HEK293 (cell line): ENCODE results near the gene CASP8AP2.
A peak's percentile ranks its signal among the peaks of the same experiment; 100 is the strongest.

Experiments
- GLI4 ChIP-seq: fragments of 450-650 bp; formaldehyde crosslinking; IDR thresholded peaks from 2 replicates; pipeline ENCODE4 v1.5.1; 2016; ENCODE audit warnings: missing biosample characterization, missing genetic modification characterization
- GLIS2 ChIP-seq: fragments of 450-650 bp; formaldehyde crosslinking; IDR thresholded peaks from 2 replicates; pipeline ENCODE4 v1.5.1; 2016; ENCODE audit warnings: missing biosample characterization, missing genetic modification characterization
- KLF1 ChIP-seq: fragments of 450-650 bp; formaldehyde crosslinking; IDR thresholded peaks from 2 replicates; pipeline ENCODE4 v1.5.1; 2016; ENCODE audit warnings: missing biosample characterization, missing genetic modification characterization
- KLF7 ChIP-seq: fragments of 450-650 bp; formaldehyde crosslinking; IDR thresholded peaks from 2 replicates; pipeline ENCODE4 v1.5.1; 2016; ENCODE audit warnings: missing biosample characterization, missing genetic modification characterization, borderline replicate concordance
- MZF1 ChIP-seq: fragments of 450-650 bp; formaldehyde crosslinking; IDR thresholded peaks from 2 replicates; pipeline ENCODE4 v1.5.1; 2017; ENCODE audit warnings: missing biosample characterization, missing genetic modification characterization, borderline replicate concordance
- WT1 ChIP-seq: fragments of 450-650 bp; formaldehyde crosslinking; IDR thresholded peaks from 2 replicates; pipeline ENCODE4 v1.5.1; 2016; ENCODE audit warnings: missing biosample characterization, missing genetic modification characterization
- ZBTB20 ChIP-seq: fragments of 450-650 bp; formaldehyde crosslinking; IDR thresholded peaks from 2 replicates; pipeline ENCODE4 v1.5.1; 2016; ENCODE audit warnings: missing biosample characterization, missing genetic modification characterization
- ZEB2 ChIP-seq: fragments of 450-650 bp; formaldehyde crosslinking; IDR thresholded peaks from 2 replicates; pipeline ENCODE4 v1.5.1; 2016; ENCODE audit warnings: missing biosample characterization, missing genetic modification characterization
- ZFP3 ChIP-seq: fragments of 450-650 bp; formaldehyde crosslinking; IDR thresholded peaks from 2 replicates; pipeline ENCODE4 v1.5.1; 2016; ENCODE audit warnings: low read depth, missing biosample characterization, missing genetic modification characterization
- ZIC2 ChIP-seq: fragments of 450-650 bp; formaldehyde crosslinking; IDR thresholded peaks from 2 replicates; pipeline ENCODE4 v1.5.1; 2016; ENCODE audit warnings: missing biosample characterization, missing genetic modification characterization
- ZNF10 ChIP-seq: fragments of 450-650 bp; formaldehyde crosslinking; IDR thresholded peaks from 2 replicates; pipeline ENCODE4 v1.5.1; 2017; ENCODE audit warnings: missing biosample characterization, missing genetic modification characterization
- ZNF133 ChIP-seq: fragments of 450-650 bp; formaldehyde crosslinking; IDR thresholded peaks from 2 replicates; pipeline ENCODE4 v1.5.1; 2016; ENCODE audit warnings: missing biosample characterization, missing genetic modification characterization
- ZNF211 ChIP-seq: fragments of 450-650 bp; formaldehyde crosslinking; IDR thresholded peaks from 2 replicates; pipeline ENCODE4 v1.5.1; 2016; ENCODE audit warnings: low read depth, missing biosample characterization, missing genetic modification characterization
- ZNF214 ChIP-seq: fragments of 450-650 bp; formaldehyde crosslinking; IDR thresholded peaks from 2 replicates; pipeline ENCODE4 v1.5.1; 2017; ENCODE audit warnings: missing biosample characterization, mild to moderate bottlenecking, missing genetic modification characterization, borderline replicate concordance
- ZNF394 ChIP-seq: fragments of 450-650 bp; formaldehyde crosslinking; IDR thresholded peaks from 2 replicates; pipeline ENCODE4 v1.5.1; 2016; ENCODE audit warnings: missing biosample characterization, missing genetic modification characterization, mild to moderate bottlenecking, moderate library complexity, borderline replicate concordance
- ZNF473 ChIP-seq: fragments of 450-650 bp; formaldehyde crosslinking; IDR thresholded peaks from 2 replicates; pipeline ENCODE4 v1.5.1; 2017; ENCODE audit warnings: missing biosample characterization, missing genetic modification characterization
- ZNF521 ChIP-seq: fragments of 450-650 bp; formaldehyde crosslinking; IDR thresholded peaks from 2 replicates; pipeline ENCODE4 v1.5.1; 2017; ENCODE audit warnings: missing biosample characterization, mild to moderate bottlenecking, missing genetic modification characterization
- ZNF624 ChIP-seq: fragments of 450-650 bp; formaldehyde crosslinking; IDR thresholded peaks from 2 replicates; pipeline ENCODE4 v1.5.1; 2017; ENCODE audit warnings: missing biosample characterization, missing genetic modification characterization
- ZNF658 ChIP-seq: fragments of 450-650 bp; formaldehyde crosslinking; IDR thresholded peaks from 2 replicates; pipeline ENCODE4; 2016; ENCODE audit warnings: missing biosample characterization, missing genetic modification characterization
- ZNF76 ChIP-seq: fragments of 450-650 bp; formaldehyde crosslinking; IDR thresholded peaks from 2 replicates; pipeline ENCODE4; 2016; ENCODE audit warnings: low read depth, missing biosample characterization, missing genetic modification characterization, borderline replicate concordance
- TF ChIP-seq, protein P1 (sequence below): fragments of 450-650 bp; formaldehyde crosslinking; IDR thresholded peaks from 2 replicates; pipeline ENCODE4 v1.5.1; 2016; ENCODE audit warnings: missing biosample characterization, missing genetic modification characterization
- TF ChIP-seq, protein P2 (sequence below): fragments of 450-650 bp; formaldehyde crosslinking; IDR thresholded peaks from 2 replicates; pipeline ENCODE4 v1.5.1; 2016; ENCODE audit warnings: missing biosample characterization, missing genetic modification characterization
- TF ChIP-seq, protein P3 (sequence below): fragments of 450-650 bp; formaldehyde crosslinking; IDR thresholded peaks from 2 replicates; pipeline ENCODE4 v1.5.1; 2016; ENCODE audit warnings: missing biosample characterization, missing genetic modification characterization, borderline replicate concordance
- TF ChIP-seq, protein P4 (sequence below): fragments of 450-650 bp; formaldehyde crosslinking; IDR thresholded peaks from 2 replicates; pipeline ENCODE4 v1.5.1; 2016; ENCODE audit warnings: missing biosample characterization, missing genetic modification characterization, low read depth
- TF ChIP-seq, protein P5 (sequence below): fragments of 450-650 bp; formaldehyde crosslinking; IDR thresholded peaks from 2 replicates; pipeline ENCODE4; 2016; ENCODE audit warnings: missing biosample characterization, missing genetic modification characterization
- TF ChIP-seq, protein P6 (sequence below): fragments of 450-650 bp; formaldehyde crosslinking; IDR thresholded peaks from 2 replicates; pipeline ENCODE4 v1.5.1; 2017; ENCODE audit warnings: missing biosample characterization, missing genetic modification characterization

Gene CASP8AP2

DNA sequence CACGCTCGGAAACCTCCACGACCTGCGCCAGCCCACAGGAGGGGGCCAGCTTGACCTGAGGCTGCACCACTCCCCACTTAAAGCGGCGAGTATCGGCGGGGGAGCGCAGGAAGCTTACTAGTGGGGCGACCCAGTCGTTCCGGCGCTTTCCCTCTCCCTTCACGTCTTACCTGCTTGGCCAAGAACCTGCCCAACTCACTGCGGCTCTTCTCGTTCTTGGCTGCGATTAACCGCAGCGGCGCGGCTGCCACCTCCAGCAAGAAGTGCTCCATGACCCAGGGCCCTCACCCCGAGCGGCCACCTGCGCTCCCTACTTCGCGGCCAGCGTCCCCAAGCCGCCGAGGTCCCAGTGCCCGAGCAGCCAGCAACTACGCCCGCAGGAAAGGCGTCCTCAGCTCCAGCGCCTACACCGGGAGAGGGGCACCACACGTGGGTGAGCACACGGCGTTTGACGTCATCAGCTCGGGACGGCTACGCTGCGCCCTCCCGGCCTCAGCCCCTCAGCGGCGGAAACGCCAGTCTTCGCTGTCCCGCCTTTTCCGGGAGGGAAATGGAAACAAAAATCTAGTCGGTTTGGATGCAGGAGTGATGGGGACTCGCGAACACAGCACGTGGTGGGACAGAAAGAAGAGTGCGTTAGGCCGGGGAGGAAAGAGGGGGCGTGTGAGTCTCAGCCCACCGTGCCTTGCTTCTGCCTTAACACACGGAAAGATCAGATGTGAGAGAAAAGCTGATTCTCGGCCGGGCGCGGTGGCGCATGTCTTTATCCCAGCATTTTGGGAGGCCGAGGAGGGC is 10.1 kb upstream of the CASP8AP2 start, which contains the start of gene MDN1 (continued):
- TF ChIP-seq, protein P1, sequence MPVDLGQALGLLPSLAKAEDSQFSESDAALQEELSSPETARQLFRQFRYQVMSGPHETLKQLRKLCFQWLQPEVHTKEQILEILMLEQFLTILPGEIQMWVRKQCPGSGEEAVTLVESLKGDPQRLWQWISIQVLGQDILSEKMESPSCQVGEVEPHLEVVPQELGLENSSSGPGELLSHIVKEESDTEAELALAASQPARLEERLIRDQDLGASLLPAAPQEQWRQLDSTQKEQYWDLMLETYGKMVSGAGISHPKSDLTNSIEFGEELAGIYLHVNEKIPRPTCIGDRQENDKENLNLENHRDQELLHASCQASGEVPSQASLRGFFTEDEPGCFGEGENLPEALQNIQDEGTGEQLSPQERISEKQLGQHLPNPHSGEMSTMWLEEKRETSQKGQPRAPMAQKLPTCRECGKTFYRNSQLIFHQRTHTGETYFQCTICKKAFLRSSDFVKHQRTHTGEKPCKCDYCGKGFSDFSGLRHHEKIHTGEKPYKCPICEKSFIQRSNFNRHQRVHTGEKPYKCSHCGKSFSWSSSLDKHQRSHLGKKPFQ (tag by site-specific recombination): 0 out of 2 replicates have a peak, but pooled peaks have one; percentile 25
- TF ChIP-seq, protein P2, sequence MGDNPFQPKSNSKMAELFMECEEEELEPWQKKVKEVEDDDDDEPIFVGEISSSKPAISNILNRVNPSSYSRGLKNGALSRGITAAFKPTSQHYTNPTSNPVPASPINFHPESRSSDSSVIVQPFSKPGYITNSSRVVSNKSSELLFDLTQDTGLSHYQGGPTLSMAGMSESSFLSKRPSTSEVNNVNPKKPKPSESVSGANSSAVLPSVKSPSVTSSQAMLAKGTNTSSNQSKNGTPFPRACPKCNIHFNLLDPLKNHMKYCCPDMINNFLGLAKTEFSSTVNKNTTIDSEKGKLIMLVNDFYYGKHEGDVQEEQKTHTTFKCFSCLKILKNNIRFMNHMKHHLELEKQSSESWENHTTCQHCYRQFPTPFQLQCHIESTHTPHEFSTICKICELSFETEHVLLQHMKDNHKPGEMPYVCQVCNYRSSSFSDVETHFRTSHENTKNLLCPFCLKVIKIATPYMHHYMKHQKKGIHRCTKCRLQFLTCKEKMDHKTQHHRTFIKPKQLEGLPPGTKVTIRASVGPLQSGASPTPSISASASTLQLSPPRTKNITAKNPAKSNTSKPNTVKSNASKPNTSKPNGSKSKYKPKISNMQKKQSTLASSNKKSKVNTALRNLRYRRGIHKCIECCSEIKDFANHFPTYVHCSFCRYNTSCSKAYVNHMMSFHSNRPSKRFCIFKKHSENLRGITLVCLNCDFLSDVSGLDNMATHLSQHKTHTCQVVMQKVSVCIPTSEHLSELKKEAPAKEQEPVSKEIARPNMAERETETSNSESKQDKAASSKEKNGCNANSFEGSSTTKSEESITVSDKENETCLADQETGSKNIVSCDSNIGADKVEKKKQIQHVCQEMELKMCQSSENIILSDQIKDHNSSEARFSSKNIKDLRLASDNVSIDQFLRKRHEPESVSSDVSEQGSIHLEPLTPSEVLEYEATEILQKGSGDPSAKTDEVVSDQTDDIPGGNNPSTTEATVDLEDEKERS: no peak; the same call in 1 of the 2 replicates
- TF ChIP-seq, protein P3, sequence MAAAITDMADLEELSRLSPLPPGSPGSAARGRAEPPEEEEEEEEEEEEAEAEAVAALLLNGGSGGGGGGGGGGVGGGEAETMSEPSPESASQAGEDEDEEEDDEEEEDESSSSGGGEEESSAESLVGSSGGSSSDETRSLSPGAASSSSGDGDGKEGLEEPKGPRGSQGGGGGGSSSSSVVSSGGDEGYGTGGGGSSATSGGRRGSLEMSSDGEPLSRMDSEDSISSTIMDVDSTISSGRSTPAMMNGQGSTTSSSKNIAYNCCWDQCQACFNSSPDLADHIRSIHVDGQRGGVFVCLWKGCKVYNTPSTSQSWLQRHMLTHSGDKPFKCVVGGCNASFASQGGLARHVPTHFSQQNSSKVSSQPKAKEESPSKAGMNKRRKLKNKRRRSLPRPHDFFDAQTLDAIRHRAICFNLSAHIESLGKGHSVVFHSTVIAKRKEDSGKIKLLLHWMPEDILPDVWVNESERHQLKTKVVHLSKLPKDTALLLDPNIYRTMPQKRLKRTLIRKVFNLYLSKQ (tag by site-specific recombination): no peak
- TF ChIP-seq ZNF133 (tag by site-specific recombination): no peak
- no peak for TF ChIP-seq GLI4 (tag by site-specific recombination)
- TF ChIP-seq, protein P4, sequence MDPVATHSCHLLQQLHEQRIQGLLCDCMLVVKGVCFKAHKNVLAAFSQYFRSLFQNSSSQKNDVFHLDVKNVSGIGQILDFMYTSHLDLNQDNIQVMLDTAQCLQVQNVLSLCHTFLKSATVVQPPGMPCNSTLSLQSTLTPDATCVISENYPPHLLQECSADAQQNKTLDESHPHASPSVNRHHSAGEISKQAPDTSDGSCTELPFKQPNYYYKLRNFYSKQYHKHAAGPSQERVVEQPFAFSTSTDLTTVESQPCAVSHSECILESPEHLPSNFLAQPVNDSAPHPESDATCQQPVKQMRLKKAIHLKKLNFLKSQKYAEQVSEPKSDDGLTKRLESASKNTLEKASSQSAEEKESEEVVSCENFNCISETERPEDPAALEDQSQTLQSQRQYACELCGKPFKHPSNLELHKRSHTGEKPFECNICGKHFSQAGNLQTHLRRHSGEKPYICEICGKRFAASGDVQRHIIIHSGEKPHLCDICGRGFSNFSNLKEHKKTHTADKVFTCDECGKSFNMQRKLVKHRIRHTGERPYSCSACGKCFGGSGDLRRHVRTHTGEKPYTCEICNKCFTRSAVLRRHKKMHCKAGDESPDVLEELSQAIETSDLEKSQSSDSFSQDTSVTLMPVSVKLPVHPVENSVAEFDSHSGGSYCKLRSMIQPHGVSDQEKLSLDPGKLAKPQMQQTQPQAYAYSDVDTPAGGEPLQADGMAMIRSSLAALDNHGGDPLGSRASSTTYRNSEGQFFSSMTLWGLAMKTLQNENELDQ (tag by site-specific recombination): no peak
- TF ChIP-seq, protein P5, sequence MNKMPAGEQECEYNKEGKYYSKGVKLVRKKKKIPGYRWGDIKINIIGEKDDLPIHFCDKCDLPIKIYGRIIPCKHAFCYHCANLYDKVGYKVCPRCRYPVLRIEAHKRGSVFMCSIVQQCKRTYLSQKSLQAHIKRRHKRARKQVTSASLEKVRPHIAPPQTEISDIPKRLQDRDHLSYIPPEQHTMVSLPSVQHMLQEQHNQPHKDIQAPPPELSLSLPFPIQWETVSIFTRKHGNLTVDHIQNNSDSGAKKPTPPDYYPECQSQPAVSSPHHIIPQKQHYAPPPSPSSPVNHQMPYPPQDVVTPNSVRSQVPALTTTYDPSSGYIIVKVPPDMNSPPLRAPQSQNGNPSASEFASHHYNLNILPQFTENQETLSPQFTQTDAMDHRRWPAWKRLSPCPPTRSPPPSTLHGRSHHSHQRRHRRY (tag by site-specific recombination): no peak
- TF ChIP-seq MZF1 (tag by site-specific recombination): peak; percentile 24
- no peak; the same call in 1 of the 2 replicates for TF ChIP-seq ZNF394 (tag by site-specific recombination)
- 0 out of 2 replicates have a peak, but pooled peaks have one; percentile 9 for TF ChIP-seq WT1 (tag by site-specific recombination)
- peak; percentile 58 for TF ChIP-seq ZBTB20 (tag by site-specific recombination)
- 0 out of 2 replicates have a peak, but pooled peaks have one; percentile 8 for TF ChIP-seq KLF1 (tag by site-specific recombination)
- no peak for TF ChIP-seq ZNF211 (tag by site-specific recombination)
- no peak for TF ChIP-seq ZNF624 (tag by site-specific recombination)
- no peak for TF ChIP-seq KLF7
- TF ChIP-seq, protein P6, sequence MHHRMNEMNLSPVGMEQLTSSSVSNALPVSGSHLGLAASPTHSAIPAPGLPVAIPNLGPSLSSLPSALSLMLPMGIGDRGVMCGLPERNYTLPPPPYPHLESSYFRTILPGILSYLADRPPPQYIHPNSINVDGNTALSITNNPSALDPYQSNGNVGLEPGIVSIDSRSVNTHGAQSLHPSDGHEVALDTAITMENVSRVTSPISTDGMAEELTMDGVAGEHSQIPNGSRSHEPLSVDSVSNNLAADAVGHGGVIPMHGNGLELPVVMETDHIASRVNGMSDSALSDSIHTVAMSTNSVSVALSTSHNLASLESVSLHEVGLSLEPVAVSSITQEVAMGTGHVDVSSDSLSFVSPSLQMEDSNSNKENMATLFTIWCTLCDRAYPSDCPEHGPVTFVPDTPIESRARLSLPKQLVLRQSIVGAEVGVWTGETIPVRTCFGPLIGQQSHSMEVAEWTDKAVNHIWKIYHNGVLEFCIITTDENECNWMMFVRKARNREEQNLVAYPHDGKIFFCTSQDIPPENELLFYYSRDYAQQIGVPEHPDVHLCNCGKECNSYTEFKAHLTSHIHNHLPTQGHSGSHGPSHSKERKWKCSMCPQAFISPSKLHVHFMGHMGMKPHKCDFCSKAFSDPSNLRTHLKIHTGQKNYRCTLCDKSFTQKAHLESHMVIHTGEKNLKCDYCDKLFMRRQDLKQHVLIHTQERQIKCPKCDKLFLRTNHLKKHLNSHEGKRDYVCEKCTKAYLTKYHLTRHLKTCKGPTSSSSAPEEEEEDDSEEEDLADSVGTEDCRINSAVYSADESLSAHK (tag by site-specific recombination): no peak
- TF ChIP-seq ZNF521 (tag by site-specific recombination): no peak
- TF ChIP-seq ZNF10: no peak
- TF ChIP-seq ZNF214 (tag by site-specific recombination): no peak
- no peak for TF ChIP-seq ZNF473 (tag by site-specific recombination)
- no peak for TF ChIP-seq ZNF658
- TF ChIP-seq ZEB2: peak; percentile 73; the same call in 1 of the 2 replicates
- peak; percentile 95 for TF ChIP-seq GLIS2 (tag by site-specific recombination)
- peak; percentile 65; the same call in 1 of the 2 replicates for TF ChIP-seq ZNF76
- 0 out of 2 replicates have a peak, but pooled peaks have one; percentile 8 for TF ChIP-seq ZIC2 (tag by site-specific recombination)
- TF ChIP-seq ZFP3 (tag by site-specific recombination): no peak
